HCT116 (cell line): ENCODE measurements around the gene MRAS. TPM values are rescaled to one million over a fixed set of nuclear protein-coding genes. Genes with fewer than 3 reads are reported as not detected.

Source experiments
- ATAC-seq: fragments of 200-7000 bp; cut with Tn5 transposase; 2 replicates; pipeline ENCODE4 v1.9.1; 2020; ENCODE audit warnings: mild to moderate bottlenecking, moderate library complexity
- BruUV-seq: library from RNA; stranded (reverse); fragments of 400-500 nt; replicated peaks from 2 replicates; lab custom pipeline; 2021; lab: Mats Ljungman, UMichigan
- CTCF ChIA-PET: fragments of 300-600 bp; sonication (Branson Sonifier 250); formaldehyde crosslinking; loops from one replicate; lab custom pipeline; 2021; ENCODE audit warnings: antibody characterized with exemption; lab: Charles Lee
- POLR2A ChIA-PET: fragments of 300-600, 350-600 bp; sonication (Branson Sonifier 250); formaldehyde crosslinking; loops from one replicate; lab custom pipeline; 2021; ENCODE audit warnings: antibody characterized with exemption; lab: Charles Lee
- RAD21 ChIA-PET, 2 experiments: fragments of 300-600 bp; sonication (Branson Sonifier 250); formaldehyde crosslinking; loops; one replicate each; lab custom pipeline; 2023; ENCODE audit warnings: low total read pairs in 2 of 2; ENCODE audit not compliant: uncharacterized antibody in 2 of 2, unreplicated experiment in 2 of 2, low non-redundant PET in 1 of 2; lab: Charles Lee
- DNase-seq: peaks from one replicate; pipeline ENCODE4 v3.0.0-alpha.2; 2010; ENCODE audit warnings: low read depth, low spot score
- H2AFZ ChIP-seq: fragments of 200-600 bp; shearing (Covaris generic), sonication (generic); 2 replicates; pipeline ENCODE4 v1.6.1; 2017; ENCODE audit warnings: low read depth, mixed run types, mixed read lengths, antibody characterized with exemption, low read length; ENCODE audit not compliant: poor library complexity, severe bottlenecking
- H3K27ac ChIP-seq: 2 replicates; pipeline ENCODE4 v1.5.1; 2012; ENCODE audit warnings: low read depth, low read length
- H3K27me3 ChIP-seq: fragments of 200-600 bp; sonication (generic); 2 replicates; pipeline ENCODE4 v1.6.1; 2016; ENCODE audit warnings: mixed run types, low read length, mixed read lengths; ENCODE audit not compliant: insufficient read depth
- H3K36me3 ChIP-seq, 2 experiments: fragments of 200-500 bp in 1 of 2; fragments of 200-600 bp in 1 of 2; sonication (Bioruptor generic) in 1 of 2; sonication (generic) in 1 of 2; 2 replicates each; pipeline versions ENCODE4 v1.5.1 to v1.6.1; 2014 to 2016; ENCODE audit warnings: low read length in 2 of 2, inconsistent platforms in 1 of 2, mixed read lengths in 1 of 2, mixed run types in 1 of 2; ENCODE audit not compliant: insufficient read depth in 2 of 2, control insufficient read depth in 1 of 2
- H3K4me1 ChIP-seq, 2 experiments: fragments of 200-600 bp in 1 of 2; sonication (generic) in 1 of 2; 2 replicates each; pipeline versions ENCODE4 v1.5.1 to v1.6.1; 2012 to 2017; ENCODE audit warnings: low read length in 2 of 2, inconsistent platforms in 1 of 2, mild to moderate bottlenecking in 1 of 2, mixed read lengths in 1 of 2, mixed run types in 1 of 2, moderate library complexity in 1 of 2; ENCODE audit not compliant: insufficient read depth in 2 of 2, control insufficient read depth in 1 of 2
- H3K4me2 ChIP-seq: fragments of 200-600 bp; sonication (generic); 2 replicates; pipeline ENCODE4 v1.6.1; 2017; ENCODE audit warnings: mixed run types, low read length, mixed read lengths
- H3K4me3 ChIP-seq, 2 experiments: fragments of 200-600 bp in 1 of 2; sonication (generic) in 1 of 2; replicated peaks in 1 of 2; 2 replicates each; pipeline ENCODE4 v1.5.1; 2011 to 2016; ENCODE audit warnings: low read length in 2 of 2, control low read depth in 1 of 2, low read depth in 1 of 2, mild to moderate bottlenecking in 1 of 2, mixed read lengths in 1 of 2, mixed run types in 1 of 2
- H3K79me2 ChIP-seq: fragments of 200-600 bp; sonication (generic); 2 replicates; pipeline ENCODE4 v1.6.1; 2017; ENCODE audit warnings: mild to moderate bottlenecking, mixed run types, low read length, moderate library complexity, mixed read lengths; ENCODE audit not compliant: insufficient read depth
- H3K9ac ChIP-seq: fragments of 200-600 bp; sonication (generic); 2 replicates; pipeline ENCODE4 v1.6.1; 2016; ENCODE audit warnings: low read length, mixed read lengths
- H3K9me2 ChIP-seq: fragments of 200-600 bp; sonication (generic), shearing (Covaris generic); 2 replicates; pipeline ENCODE4 v1.6.1; 2017; ENCODE audit warnings: mixed run types, mild to moderate bottlenecking, moderate library complexity; ENCODE audit not compliant: insufficient read depth
- H3K9me3 ChIP-seq, 2 experiments: fragments of 200-500 bp in 1 of 2; fragments of 200-600 bp in 1 of 2; sonication (Bioruptor generic) in 1 of 2; sonication (generic) in 1 of 2; 2 replicates each; pipeline ENCODE4 v1.6.1; 2014 to 2017; ENCODE audit warnings: low read length in 2 of 2, mixed read lengths in 2 of 2, inconsistent platforms in 1 of 2, low read depth in 1 of 2, mild to moderate bottlenecking in 1 of 2, mixed run types in 1 of 2, moderate library complexity in 1 of 2; ENCODE audit not compliant: control insufficient read depth in 1 of 2, insufficient read depth in 1 of 2
- H4K20me1 ChIP-seq: fragments of 200-600 bp; sonication (generic), shearing (Covaris generic); 2 replicates; pipeline ENCODE4 v1.6.1; 2017; ENCODE audit warnings: mixed run types, mild to moderate bottlenecking, moderate library complexity; ENCODE audit not compliant: insufficient read depth
- JUND ChIP-seq: IDR thresholded peaks from 2 replicates; pipeline ENCODE4 v1.6.1; 2012
- MAX ChIP-seq: IDR thresholded peaks from 2 replicates; pipeline ENCODE4 v1.6.1; 2012
- RAD21 ChIP-seq: IDR thresholded peaks from 2 replicates; pipeline ENCODE4 v1.6.1; 2012; ENCODE audit warnings: low read depth, mild to moderate bottlenecking
- intact Hi-C: fragments of 100-400 bp; cut with micrococcal nuclease; formaldehyde crosslinking; loops from 2 replicates; pipeline ENCODE4 v1.10.0; 2022
- total RNA-seq: library from RNA; stranded (reverse); gene quantifications from one replicate; pipeline ENCODE4 v1.2.1, GENCODE V29; 2021; ENCODE audit not compliant: unreplicated experiment
- TF ChIP-seq, protein P1 (sequence below), 3 experiments: fragments of 200-600 bp in 1 of 3; sonication (generic) in 1 of 3; IDR thresholded peaks in 2 of 3; conservative IDR thresholded peaks in 1 of 3; 2 replicates each; pipeline ENCODE4 v1.5.1; 2012 to 2017; ENCODE audit warnings: low read depth in 2 of 3, low read length in 2 of 3, antibody characterized with exemption in 1 of 3, borderline replicate concordance in 1 of 3, control low read depth in 1 of 3, mild to moderate bottlenecking in 1 of 3, mixed read lengths in 1 of 3, mixed run types in 1 of 3, moderate library complexity in 1 of 3; ENCODE audit not compliant: insufficient read depth in 1 of 3

Gene MRAS
- total RNA-seq, 1 experiment from 2014 or later: 13.5 TPM

- peak overlapping the region; percentile 51 for H3K4me2 ChIP-seq
- BruUV-seq: no TSS peak
These were observed 15.8 kb upstream of the MRAS start for GRCh38 chr3:138332472-138333073.

More at GRCh38 chr3:138332472-138333073, 15.8 kb upstream of the MRAS start:
- no peaks in the 10 kb centered on the region for H3K9me2 ChIP-seq
- ChIA-PET RAD21 (interaction anchor here in 1 of 2 experiments (1.2 kb wide), 1 partner anchor 17 kb away, joined by 3 read pairs; no protein-coding TSS in a partner anchor), CTCF (interaction anchor here (0.7 to 1.1 kb wide), 3 partner anchors 85 to 583 kb away, joined by 3 to 4 read pairs (median 3); no protein-coding TSS in a partner anchor), POLR2A (no interaction called here)
- no peaks in the 10 kb centered on the region for H3K36me3 ChIP-seq
- DNase-seq (peak; percentile 39), ATAC-seq (peak; percentile 27; the same call in 1 of the 2 replicates)
- H3K9me3 ChIP-seq: no peaks in the 10 kb centered on the region
- intact Hi-C loops: loop anchor here (1.0 to 5.0 kb wide), 4 partner anchors 66 to 590 kb away; no protein-coding TSS in a partner anchor
- TF ChIP-seq JUND (no peak), MAX (no peak), RAD21 (peak; percentile 83)
- TF ChIP-seq, protein P1, sequence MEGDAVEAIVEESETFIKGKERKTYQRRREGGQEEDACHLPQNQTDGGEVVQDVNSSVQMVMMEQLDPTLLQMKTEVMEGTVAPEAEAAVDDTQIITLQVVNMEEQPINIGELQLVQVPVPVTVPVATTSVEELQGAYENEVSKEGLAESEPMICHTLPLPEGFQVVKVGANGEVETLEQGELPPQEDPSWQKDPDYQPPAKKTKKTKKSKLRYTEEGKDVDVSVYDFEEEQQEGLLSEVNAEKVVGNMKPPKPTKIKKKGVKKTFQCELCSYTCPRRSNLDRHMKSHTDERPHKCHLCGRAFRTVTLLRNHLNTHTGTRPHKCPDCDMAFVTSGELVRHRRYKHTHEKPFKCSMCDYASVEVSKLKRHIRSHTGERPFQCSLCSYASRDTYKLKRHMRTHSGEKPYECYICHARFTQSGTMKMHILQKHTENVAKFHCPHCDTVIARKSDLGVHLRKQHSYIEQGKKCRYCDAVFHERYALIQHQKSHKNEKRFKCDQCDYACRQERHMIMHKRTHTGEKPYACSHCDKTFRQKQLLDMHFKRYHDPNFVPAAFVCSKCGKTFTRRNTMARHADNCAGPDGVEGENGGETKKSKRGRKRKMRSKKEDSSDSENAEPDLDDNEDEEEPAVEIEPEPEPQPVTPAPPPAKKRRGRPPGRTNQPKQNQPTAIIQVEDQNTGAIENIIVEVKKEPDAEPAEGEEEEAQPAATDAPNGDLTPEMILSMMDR (IDR thresholded peaks at IDR 0.05 in 2 of 3, conservative IDR thresholded peaks at IDR 0.05 in 1 of 3; ENCODE audit: borderline replicate concordance in 1 of 3, insufficient read depth in 1 of 3, low read depth in 2 of 3, low read length in 2 of 3): peak; percentile 54 to 83 (median 73)
- no peaks in the 10 kb centered on the region for H3K27me3 ChIP-seq
- no peaks in the 10 kb centered on the region for H4K20me1 ChIP-seq
- H3K4me1 ChIP-seq: peaks cover 4 to 39% of the 10 kb centered on the region in 2 experiments; a peak in 3 of 4 replicates
- peak overlapping the region; percentile 81 for H2AFZ ChIP-seq
- H3K79me2 ChIP-seq: no peaks in the 10 kb centered on the region
- no peak overlapping the region for H3K27ac ChIP-seq
- no peak overlapping the region; a peak in 1 of 4 replicates for H3K4me3 ChIP-seq
- H3K9ac ChIP-seq: no peak overlapping the region
